HEK293T (cell line): ENCODE results near the gene BCORL1.

Source experiments
- ARNT ChIP-seq: fragments of 450-650 bp; IDR thresholded peaks from 2 replicates; pipeline ENCODE4 v1.6.1; 2017; ENCODE audit warnings: mild to moderate bottlenecking
- BHLHE40 ChIP-seq: fragments of 450-650 bp; IDR thresholded peaks from 2 replicates; pipeline ENCODE4 v1.6.1; 2016; ENCODE audit warnings: mild to moderate bottlenecking, moderate library complexity, borderline replicate concordance
- FOXA1 ChIP-seq: fragments of 450-650 bp; IDR thresholded peaks from 2 replicates; pipeline ENCODE4 v1.6.1; 2016; ENCODE audit warnings: mild to moderate bottlenecking
- HDGF ChIP-seq: fragments of 450-650 bp; IDR thresholded peaks from 2 replicates; pipeline ENCODE4 v1.6.1; 2017; ENCODE audit warnings: antibody characterized with exemption, borderline replicate concordance
- NFRKB ChIP-seq: fragments of 450-650 bp; IDR thresholded peaks from 2 replicates; pipeline ENCODE4 v1.6.1; 2016; ENCODE audit warnings: mild to moderate bottlenecking, moderate library complexity
- SP1 ChIP-seq: fragments of 450-650 bp; IDR thresholded peaks from 2 replicates; pipeline ENCODE4 v1.6.1; 2017
- SUZ12 ChIP-seq: fragments of 450-650 bp; IDR thresholded peaks from 2 replicates; pipeline ENCODE4 v1.6.1; 2016; ENCODE audit warnings: mild to moderate bottlenecking
- ZNF384 ChIP-seq: fragments of 450-650 bp; IDR thresholded peaks from 2 replicates; pipeline ENCODE4 v1.6.1; 2016

DNA sequence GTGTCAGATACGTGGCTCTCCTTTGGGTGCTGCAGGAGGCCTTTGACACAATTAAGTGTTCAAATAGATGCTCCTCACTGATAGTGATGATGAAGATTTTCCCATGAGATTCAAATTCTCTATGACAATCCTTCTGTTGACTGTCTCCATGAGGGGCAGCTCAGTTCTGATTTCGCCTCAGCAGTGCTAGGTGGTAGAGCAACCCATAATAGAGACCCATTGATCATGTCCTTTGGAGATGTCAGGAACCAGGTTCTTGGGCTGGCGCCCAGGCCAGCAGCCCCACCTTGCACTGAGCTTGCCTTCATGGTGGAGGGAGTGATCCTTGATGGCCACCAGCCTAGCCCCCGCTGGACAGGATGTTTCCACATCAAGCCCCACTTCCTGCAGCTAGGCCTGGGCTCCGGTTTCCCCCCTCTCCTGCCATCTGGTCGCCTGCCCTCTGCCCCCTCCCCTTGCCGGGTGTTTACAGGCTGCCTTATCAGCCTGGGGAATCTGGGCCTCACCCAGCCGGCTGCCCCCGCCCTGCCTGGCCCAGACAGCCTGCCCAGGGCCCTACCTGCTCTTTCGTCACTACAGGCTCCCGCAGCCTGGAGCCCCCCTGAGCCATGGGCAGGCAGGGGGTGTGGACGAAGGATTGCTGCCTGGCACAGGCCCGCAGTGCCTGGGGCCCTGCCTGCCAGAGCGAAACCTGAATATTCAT, 115.2 kb downstream of the BCORL1 start:
- TF ChIP-seq SP1 (no peak), ARNT (no peak), NFRKB (no peak), SUZ12 (no peak), ZNF384 (no peak), BHLHE40 (no peak), HDGF (no peak), FOXA1 (no peak)
